ENCODE data around the gene MYOZ1. TPM values are rescaled to one million over a fixed set of nuclear protein-coding genes. Genes with fewer than 3 reads are reported as not detected.

Gene MYOZ1
- total RNA-seq, 4 donors from 2014 or later, result 2.0 to 7.0 (median 5.1) TPM

DNA sequence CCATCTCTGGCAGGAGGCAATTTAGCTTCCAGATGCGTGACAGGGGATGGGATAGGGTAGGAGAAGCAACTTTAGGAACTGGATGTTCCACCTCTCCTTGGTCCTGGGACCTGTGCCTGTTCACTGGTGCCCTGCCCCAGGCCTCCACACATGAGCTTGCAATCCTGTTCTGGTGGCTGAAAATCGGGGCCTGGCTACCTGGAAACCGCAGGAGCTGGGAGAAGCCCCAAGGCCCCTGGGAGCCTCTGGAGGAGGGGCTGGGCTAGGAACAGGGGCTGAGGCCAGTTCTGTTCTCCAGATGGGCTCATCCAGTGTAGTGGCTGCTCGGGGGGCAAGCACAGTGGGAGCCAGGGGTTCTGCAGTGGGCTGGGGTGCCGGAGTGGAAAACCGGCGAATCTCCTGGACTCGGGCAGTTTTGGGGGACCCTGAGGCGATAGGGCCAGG is 5.3 kb upstream of the MYOZ1 start:
- DNase-seq, result no peak
- Histone ChIP-seq H3K9me3 (no peaks in the 10 kb centered on the region), H3K36me3 (no peaks in the 10 kb centered on the region), H3K4me3 (replicated peaks in 1 of 3) (no peak overlapping the region), H3K27ac (no peak overlapping the region), H3K27me3 (no peaks in the 10 kb centered on the region), H3K4me1 (peaks cover 13 to 25% of the 10 kb centered on the region in 2 donors)
- WGBS, 2 donors, result 91 to 94% methylated on average over 7 to 9 of the region's 9 CpGs
- intact Hi-C loops (cut with DNase I), result loop anchor here (5.0 kb wide), 1 partner anchor 114 kb away; no protein-coding TSS in a partner anchor
- TF ChIP-seq POLR2A (IDR thresholded peaks at IDR 0.05), result no peak
- TF ChIP-seq CTCF (IDR thresholded peaks at IDR 0.05), result no peak

- no peak for DNase-seq
- peaks cover 27 to 39% of the 10 kb centered on the region in 2 donors for H3K4me1 ChIP-seq
- TF ChIP-seq CTCF (IDR thresholded peaks at IDR 0.05) (no peak), POLR2A (IDR thresholded peaks at IDR 0.05) (no peak)
- H3K27ac ChIP-seq, result no peak overlapping the region
- 58 to 61% methylated on average over 3 of the region's 3 CpGs for WGBS, 2 donors
- H3K9me3 ChIP-seq, result no peaks in the 10 kb centered on the region
- no peak overlapping the region for H3K4me3 ChIP-seq (replicated peaks in 1 of 3)
- no peaks in the 10 kb centered on the region for H3K27me3 ChIP-seq
- H3K36me3 ChIP-seq, result no peaks in the 10 kb centered on the region
- intact Hi-C loops (cut with DNase I), result loop anchor here (5.0 kb wide), 1 partner anchor 113 kb away; no protein-coding TSS in a partner anchor
Observed at GRCh38 chr10:73645251-73645650, 4.0 kb upstream of the MYOZ1 start.

DNA sequence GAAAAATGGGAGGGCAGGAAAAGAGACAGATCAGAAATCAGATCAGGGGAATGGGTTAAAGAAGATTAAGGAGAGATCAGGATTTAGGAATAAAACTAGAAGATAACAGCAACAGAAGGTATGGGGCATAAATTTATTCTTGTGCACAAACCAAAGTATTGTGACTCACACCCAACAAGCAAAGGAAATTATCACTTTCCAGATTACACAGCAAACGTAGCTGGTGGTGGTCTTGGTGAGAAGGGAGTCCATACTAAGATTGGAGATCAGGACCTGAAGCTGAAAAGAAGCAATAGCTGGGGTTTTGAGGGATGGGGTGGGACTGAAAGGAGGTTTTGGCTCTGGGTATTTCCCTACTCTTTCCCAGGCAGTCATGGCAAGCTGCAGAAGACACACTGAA is 3.5 kb upstream of the MYOZ1 start:
- no peaks in the 10 kb centered on the region for H3K36me3 ChIP-seq
- DNase-seq, result no peak
- no peaks in the 10 kb centered on the region for H3K27me3 ChIP-seq
- H3K27ac ChIP-seq, result no peak overlapping the region
- TF ChIP-seq POLR2A (IDR thresholded peaks at IDR 0.05) (no peak), CTCF (IDR thresholded peaks at IDR 0.05) (no peak)
- no peak overlapping the region for H3K4me3 ChIP-seq (replicated peaks in 1 of 3)
- no peaks in the 10 kb centered on the region for H3K9me3 ChIP-seq
- 72 to 93% methylated on average over 1 of the region's 1 CpG for WGBS, 2 donors
- H3K4me1 ChIP-seq, result peaks cover 31 to 44% of the 10 kb centered on the region in 2 donors
- intact Hi-C loops (cut with DNase I), result loop anchor here (5.0 kb wide), 1 partner anchor 112 kb away; no protein-coding TSS in a partner anchor

- TF ChIP-seq CTCF (IDR thresholded peaks at IDR 0.05) (peak; percentile 62 to 96 (median 85)), POLR2A (IDR thresholded peaks at IDR 0.05) (no peak)
- intact Hi-C loops (cut with DNase I), result no loop called here
- no peaks in the 10 kb centered on the region for H3K9me3 ChIP-seq
- peaks cover 37 to 49% of the 10 kb centered on the region in 2 donors for H3K4me1 ChIP-seq
- no peak overlapping the region for H3K4me3 ChIP-seq (replicated peaks in 1 of 3)
- peak; percentile 62 to 64 for DNase-seq
- H3K27me3 ChIP-seq, result no peaks in the 10 kb centered on the region
- H3K36me3 ChIP-seq, result no peaks in the 10 kb centered on the region
- WGBS, 2 donors, result 18 to 20% methylated on average over 5 of the region's 5 CpGs
- H3K27ac ChIP-seq, result peak overlapping the region in 1 of 3 donors; percentile 22
Observed at GRCh38 chr10:73644015-73644743, 2.9 kb upstream of the MYOZ1 start.

- H3K27ac ChIP-seq, result peak overlapping the region in 2 of 3 donors; percentile 19 to 22
- H3K4me1 ChIP-seq, result peaks cover 39 to 48% of the 10 kb centered on the region in 2 donors
- no peak for TF ChIP-seq CTCF (IDR thresholded peaks at IDR 0.05)
- TF ChIP-seq POLR2A (IDR thresholded peaks at IDR 0.05), result no peak
- H3K9me3 ChIP-seq, result no peaks in the 10 kb centered on the region
- WGBS, 2 donors, result 92 to 98% methylated on average over 2 of the region's 2 CpGs
- no peak overlapping the region for H3K4me3 ChIP-seq (replicated peaks in 1 of 3)
- H3K36me3 ChIP-seq, result no peaks in the 10 kb centered on the region
- DNase-seq, result no peak
- intact Hi-C loops (cut with DNase I), result no loop called here
- no peaks in the 10 kb centered on the region for H3K27me3 ChIP-seq
Observed at GRCh38 chr10:73643362-73643761, 2.1 kb upstream of the MYOZ1 start.

All from thyroid gland (tissue), 4 donors.